Fibroblast of the aortic adventitia (primary cell): ENCODE data around the gene SH3TC2. TPM values are rescaled to one million over a fixed set of nuclear protein-coding genes. Genes with fewer than 3 reads are reported as not detected.

ENCODE experiments used
- DNase-seq: peaks from one replicate; pipeline ENCODE4 v3.0.0-alpha.2; 2010; ENCODE audit warnings: low read depth
- H3K4me3 ChIP-seq: 2 replicates; pipeline ENCODE4 v1.5.1; 2011; ENCODE audit warnings: low read depth, mild to moderate bottlenecking, control low read depth, low read length, moderate library complexity
- total RNA-seq: library from RNA; depleted of rRNA; stranded (reverse); fragments of >200 nt; gene quantifications from 2 replicates; pipeline ENCODE4 v1.2.3, GENCODE V29; 2012; ENCODE audit warnings: low replicate concordance
- TF ChIP-seq, protein P1 (sequence below): IDR thresholded peaks from 2 replicates; pipeline ENCODE4 v1.5.1; 2011; ENCODE audit warnings: mild to moderate bottlenecking, low read length, control low read depth, inconsistent platforms; ENCODE audit not compliant: insufficient read depth

SH3TC2 gene
- total RNA-seq, 1 donor, result 4.1 TPM

DNA sequence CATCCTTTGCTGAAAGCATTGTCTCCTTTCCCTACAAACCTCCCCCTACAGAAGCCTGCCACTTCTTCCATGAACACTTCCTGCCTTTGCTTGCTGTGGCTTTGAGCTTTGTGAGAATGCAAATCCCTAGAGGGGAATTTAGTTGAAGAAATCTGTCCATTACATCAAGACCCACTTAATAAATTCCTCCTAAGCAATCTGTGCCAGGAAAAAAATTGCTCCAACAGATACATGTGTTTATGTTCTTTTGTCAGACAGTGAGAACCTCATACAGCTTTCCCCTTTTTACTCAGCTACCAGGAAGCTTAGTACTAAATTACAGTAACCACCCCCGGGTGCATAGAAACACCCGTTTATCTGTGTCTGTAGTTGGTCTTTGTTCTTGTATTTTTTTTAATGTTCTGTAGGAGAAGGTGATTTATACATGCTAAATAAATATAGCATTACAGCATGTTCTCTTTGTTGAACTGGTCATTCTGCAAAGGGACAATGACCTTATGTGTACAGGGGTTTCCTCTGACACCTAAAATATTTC, 43.9 kb downstream of the SH3TC2 start:
- peak; percentile 65 for DNase-seq
- TF ChIP-seq, protein P1, sequence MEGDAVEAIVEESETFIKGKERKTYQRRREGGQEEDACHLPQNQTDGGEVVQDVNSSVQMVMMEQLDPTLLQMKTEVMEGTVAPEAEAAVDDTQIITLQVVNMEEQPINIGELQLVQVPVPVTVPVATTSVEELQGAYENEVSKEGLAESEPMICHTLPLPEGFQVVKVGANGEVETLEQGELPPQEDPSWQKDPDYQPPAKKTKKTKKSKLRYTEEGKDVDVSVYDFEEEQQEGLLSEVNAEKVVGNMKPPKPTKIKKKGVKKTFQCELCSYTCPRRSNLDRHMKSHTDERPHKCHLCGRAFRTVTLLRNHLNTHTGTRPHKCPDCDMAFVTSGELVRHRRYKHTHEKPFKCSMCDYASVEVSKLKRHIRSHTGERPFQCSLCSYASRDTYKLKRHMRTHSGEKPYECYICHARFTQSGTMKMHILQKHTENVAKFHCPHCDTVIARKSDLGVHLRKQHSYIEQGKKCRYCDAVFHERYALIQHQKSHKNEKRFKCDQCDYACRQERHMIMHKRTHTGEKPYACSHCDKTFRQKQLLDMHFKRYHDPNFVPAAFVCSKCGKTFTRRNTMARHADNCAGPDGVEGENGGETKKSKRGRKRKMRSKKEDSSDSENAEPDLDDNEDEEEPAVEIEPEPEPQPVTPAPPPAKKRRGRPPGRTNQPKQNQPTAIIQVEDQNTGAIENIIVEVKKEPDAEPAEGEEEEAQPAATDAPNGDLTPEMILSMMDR, result no peak
- H3K4me3 ChIP-seq, result no peak overlapping the region

DNA sequence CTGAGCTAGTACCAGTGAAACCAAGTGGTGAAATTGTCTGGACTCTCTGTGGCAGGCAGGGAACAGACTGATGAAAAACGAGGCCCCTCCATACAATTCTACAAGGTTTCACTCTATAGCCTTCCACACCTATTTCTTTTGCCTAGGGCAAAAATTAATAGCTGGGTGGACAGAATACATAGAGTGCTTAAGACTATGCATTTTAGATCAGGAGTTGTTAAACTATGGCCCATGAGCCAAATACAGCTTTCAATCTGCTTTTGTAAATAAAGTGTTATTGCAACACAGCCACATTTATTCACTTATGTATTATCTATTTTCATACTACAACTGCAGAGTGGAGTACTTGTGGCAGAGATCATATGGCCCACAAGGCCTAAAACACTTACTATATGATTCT, 45.2 kb downstream of the SH3TC2 start:
- TF ChIP-seq, protein P1, result no peak
- DNase-seq, result no peak
- H3K4me3 ChIP-seq, result no peak overlapping the region

DNA sequence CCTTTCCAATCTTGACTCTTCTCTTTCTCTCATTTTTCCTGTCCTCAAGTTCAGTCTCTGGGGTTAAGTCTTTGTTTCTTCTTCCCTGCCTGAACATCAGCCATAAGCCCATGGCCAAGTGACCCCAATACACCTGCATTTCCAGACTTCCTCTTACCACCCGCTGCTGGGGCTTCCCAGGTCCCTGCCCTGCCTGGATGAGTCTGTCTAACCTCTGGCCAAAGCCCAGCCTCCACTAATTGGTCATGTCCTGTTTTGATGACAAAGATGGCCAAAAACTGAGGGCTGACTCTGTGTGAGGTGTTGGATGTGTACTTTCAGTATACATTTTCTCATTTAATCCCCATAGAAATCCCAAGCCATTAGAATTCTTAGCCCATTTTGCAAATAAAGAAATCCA, 47.3 kb downstream of the SH3TC2 start:
- DNase-seq, result no peak
- TF ChIP-seq, protein P1, result no peak
- H3K4me3 ChIP-seq, result no peak overlapping the region

DNA sequence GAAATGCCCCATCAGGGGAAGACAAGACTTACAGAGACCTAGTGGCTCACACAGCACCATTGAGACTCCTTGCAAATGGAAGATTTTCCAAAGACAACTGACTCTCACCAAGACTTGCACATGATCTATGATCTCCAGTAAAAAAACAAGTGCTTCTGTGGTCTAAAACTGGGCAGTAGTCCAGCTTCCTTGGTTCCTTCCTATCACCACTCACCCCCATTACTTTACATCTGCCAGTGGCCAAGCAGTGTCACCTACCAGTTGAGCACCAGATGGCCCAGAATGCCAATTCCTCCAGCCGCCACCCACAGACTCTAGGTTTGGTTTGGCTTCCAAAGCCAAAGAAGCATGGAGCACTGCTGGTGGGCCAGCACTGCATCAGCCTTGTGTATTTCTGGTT, 47.7 kb downstream of the SH3TC2 start:
- TF ChIP-seq, protein P1, result no peak
- H3K4me3 ChIP-seq, result no peak overlapping the region
- DNase-seq, result no peak

DNA sequence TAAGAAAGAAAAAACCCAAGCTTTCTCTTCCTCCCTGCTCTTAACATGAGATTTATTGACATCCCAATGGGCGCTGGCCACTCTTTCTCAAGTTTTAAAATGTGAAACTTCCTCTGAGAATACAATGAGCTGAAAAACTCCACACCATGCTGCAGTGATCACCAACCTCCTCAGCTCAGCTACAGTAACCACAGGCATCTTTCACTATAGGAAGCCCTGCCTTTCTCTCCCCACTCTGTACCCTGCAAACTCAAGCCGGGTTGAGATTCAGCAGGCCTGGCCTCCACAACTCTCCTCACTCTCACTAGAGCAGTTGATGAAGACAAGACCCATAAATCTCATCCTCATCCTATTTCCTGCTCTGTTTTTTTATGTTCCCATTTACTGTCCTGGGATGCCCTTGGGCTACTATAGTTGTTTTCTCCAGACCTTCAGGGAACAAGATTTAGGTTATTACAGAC, 48.3 kb downstream of the SH3TC2 start:
- H3K4me3 ChIP-seq, result no peak overlapping the region
- TF ChIP-seq, protein P1, result no peak
- DNase-seq, result no peak

DNA sequence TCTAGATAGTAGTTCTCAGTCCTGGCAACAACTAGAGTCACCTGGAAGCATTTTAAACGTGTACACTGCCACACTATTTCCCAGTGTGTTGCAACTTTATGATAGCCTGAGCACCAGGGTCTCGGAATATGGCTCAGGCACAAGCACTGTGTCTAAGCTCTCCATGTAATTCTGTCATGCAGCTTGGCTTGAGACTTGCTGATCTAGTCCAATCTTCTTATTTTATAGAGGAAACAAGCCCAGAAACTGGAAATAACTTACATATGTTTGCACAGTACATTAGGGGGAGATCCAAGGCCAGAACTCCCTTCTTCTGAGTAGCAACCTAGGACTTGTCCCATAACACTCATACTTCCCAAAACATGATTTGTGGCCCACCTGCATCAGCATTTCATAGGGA, 49.1 kb downstream of the SH3TC2 start:
- TF ChIP-seq, protein P1, result no peak

DNA sequence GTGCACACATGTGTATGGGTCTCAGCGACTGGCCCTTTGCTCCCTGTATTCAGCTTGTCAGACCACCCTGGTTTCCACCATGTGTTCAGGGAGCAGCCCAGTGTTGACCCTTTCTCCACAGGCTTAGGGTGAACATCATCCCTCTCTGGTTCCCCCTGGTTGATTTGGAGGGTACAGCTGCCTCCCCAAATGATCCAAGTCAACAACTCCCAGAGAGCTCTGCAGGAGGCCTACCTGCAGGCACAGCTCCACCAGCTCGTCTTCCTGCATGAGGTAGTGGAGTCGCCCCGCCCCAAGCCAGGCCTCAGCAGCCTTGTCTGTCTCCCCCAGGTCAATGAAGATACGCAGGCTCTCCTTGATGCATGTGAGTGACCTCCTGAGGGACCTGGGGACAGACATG, 50.5 kb downstream of the SH3TC2 start:
- TF ChIP-seq, protein P1, result no peak
- no peak for DNase-seq
- no peak overlapping the region for H3K4me3 ChIP-seq

More for the DNA sequence above, 49.1 kb downstream of the SH3TC2 start:
- H3K4me3 ChIP-seq, result no peak overlapping the region
- DNase-seq, result no peak
